NT2/D1 (cell line): ENCODE measurements around the gene OXNAD1.

Experiments used
- DNase-seq: peaks from one replicate; pipeline ENCODE4 v3.0.0-alpha.2; 2011; ENCODE audit warnings: low read depth, low spot score
- H3K27me3 ChIP-seq: 2 replicates; pipeline ENCODE4 v1.6.0; 2011; ENCODE audit warnings: mild to moderate bottlenecking; ENCODE audit not compliant: insufficient read length, insufficient read depth
- H3K36me3 ChIP-seq: 2 replicates; pipeline ENCODE4 v1.6.1; 2011; ENCODE audit warnings: mild to moderate bottlenecking, low read length, mixed read lengths; ENCODE audit not compliant: insufficient read depth, insufficient read length
- H3K4me1 ChIP-seq: 2 replicates; pipeline ENCODE4 v1.5.1; 2011; ENCODE audit not compliant: insufficient read depth, insufficient read length
- H3K4me3 ChIP-seq: 2 replicates; pipeline ENCODE4 v1.5.1; 2011; ENCODE audit warnings: low read depth; ENCODE audit not compliant: insufficient read length
- H3K9ac ChIP-seq: 2 replicates; pipeline ENCODE4 v1.6.0; 2011; ENCODE audit warnings: low read depth; ENCODE audit not compliant: insufficient read length
- H3K9me3 ChIP-seq: 2 replicates; pipeline ENCODE4 v1.5.1; 2011; ENCODE audit warnings: mild to moderate bottlenecking, low read length; ENCODE audit not compliant: insufficient read depth
- SUZ12 ChIP-seq: IDR thresholded peaks from 2 replicates; pipeline ENCODE4 v1.6.1; 2011; ENCODE audit not compliant: insufficient read length, insufficient read depth; ENCODE audit errors: extremely low read depth
- YY1 ChIP-seq: IDR thresholded peaks from 2 replicates; pipeline ENCODE4 v1.6.1; 2011; ENCODE audit not compliant: insufficient read length, insufficient read depth
- ZNF274 ChIP-seq: IDR thresholded peaks from 2 replicates; pipeline ENCODE4 v1.6.1; 2011; ENCODE audit warnings: mild to moderate bottlenecking, low read depth, low read length

OXNAD1 gene

DNA sequence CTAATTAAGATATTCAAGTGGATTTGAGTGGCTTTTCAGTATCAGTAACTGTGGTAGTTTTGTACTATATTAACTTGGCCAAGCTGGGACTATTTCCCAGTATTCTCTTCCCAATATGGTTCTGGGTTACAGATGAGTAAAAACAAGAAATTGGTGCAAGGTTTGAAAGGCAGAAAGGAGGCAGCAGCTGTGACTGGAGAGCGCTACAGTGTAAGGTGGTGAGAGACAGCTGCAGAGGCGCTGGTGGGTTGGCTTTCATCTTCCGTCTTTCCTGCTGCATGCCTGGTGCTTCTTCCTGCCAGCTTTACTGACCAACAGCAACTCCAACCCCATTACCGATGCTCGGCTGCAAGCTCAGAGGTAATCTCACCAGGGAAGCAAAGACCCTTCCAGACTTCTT is 10.1 kb upstream of the OXNAD1 start:
- no peak for DNase-seq
- H3K4me1 ChIP-seq = no peaks in the 10 kb centered on the region
- H3K4me3 ChIP-seq = no peak overlapping the region
- H3K36me3 ChIP-seq = peaks cover 18% of the 10 kb centered on the region
- no peaks in the 10 kb centered on the region for H3K9me3 ChIP-seq
- H3K9ac ChIP-seq = no peak overlapping the region
- no peaks in the 10 kb centered on the region for H3K27me3 ChIP-seq
- TF ChIP-seq YY1 = no peak
- TF ChIP-seq ZNF274 = no peak
- TF ChIP-seq SUZ12 = no peak

DNA sequence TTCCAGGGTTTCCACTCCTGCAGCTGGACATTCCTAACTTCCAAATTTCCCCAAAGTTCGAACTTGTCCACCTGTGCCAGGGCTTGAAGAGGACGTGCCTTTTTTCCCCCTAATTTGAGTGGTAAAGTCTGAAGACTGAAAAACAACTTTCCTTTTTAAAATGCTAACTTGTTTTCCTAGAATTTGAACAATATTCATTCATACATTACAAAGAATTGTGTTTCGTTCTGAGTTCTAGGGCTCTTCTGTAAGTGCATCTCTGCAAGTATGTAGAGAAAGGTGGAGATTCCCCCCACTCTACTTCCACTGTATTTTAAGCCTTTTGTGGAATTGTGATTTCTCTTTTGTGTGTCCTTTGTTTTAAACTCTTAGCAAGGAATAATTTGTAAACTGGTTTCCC is 9.7 kb upstream of the OXNAD1 start:
- Histone ChIP-seq H3K9me3 (no peaks in the 10 kb centered on the region), H3K9ac (no peak overlapping the region), H3K36me3 (peaks cover 22% of the 10 kb centered on the region), H3K4me1 (no peaks in the 10 kb centered on the region), H3K4me3 (no peak overlapping the region), H3K27me3 (no peaks in the 10 kb centered on the region)
- TF ChIP-seq YY1 = no peak
- TF ChIP-seq SUZ12 = no peak
- no peak for TF ChIP-seq ZNF274
- DNase-seq = no peak

DNA sequence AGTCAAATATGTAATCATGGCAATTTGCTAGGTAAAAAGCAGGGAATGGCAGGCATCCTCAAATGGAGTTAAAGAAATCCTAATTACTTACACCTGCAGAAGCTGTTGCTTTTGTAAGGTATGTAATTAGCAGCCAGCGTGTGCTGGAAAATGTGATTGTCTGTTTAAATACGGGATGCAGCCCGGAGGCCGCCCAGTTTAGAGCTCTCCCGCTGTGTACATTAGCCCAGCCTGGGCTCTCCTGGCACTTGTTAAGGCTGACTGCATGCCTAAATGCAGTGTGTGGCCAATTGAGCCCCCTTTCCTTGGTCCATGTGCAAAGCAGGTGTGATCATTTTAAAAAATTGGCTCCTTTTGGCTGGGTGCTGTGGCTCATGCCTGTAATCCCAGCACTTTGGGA is 9.3 kb upstream of the OXNAD1 start:
- DNase-seq = no peak
- Histone ChIP-seq H3K4me3 (no peak overlapping the region), H3K27me3 (no peaks in the 10 kb centered on the region), H3K4me1 (no peaks in the 10 kb centered on the region), H3K9ac (no peak overlapping the region), H3K9me3 (no peaks in the 10 kb centered on the region), H3K36me3 (peaks cover 26% of the 10 kb centered on the region)
- TF ChIP-seq SUZ12 (no peak), ZNF274 (no peak), YY1 (no peak)

DNA sequence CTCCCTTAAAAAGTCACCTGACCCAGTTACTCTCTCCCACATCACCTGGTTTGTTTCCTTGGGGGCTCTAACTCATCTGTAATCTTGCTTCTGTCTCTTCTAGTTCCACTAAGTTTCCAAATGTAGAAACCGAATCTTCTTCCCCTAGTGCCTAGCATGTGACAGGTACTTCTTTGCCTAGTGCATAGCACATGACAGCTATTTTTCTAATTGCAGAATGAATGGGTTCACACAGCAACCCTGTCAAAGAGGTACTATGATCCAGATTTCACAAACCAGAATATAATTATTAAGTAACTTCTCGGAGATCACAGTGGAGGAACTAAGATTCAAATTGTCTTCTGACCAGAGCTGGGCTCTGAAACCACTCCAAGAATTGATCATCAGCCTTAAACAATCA is 7.7 kb upstream of the OXNAD1 start:
- peaks cover 41% of the 10 kb centered on the region for H3K36me3 ChIP-seq
- TF ChIP-seq ZNF274 = no peak
- no peak for TF ChIP-seq YY1
- no peak for TF ChIP-seq SUZ12

DNA sequence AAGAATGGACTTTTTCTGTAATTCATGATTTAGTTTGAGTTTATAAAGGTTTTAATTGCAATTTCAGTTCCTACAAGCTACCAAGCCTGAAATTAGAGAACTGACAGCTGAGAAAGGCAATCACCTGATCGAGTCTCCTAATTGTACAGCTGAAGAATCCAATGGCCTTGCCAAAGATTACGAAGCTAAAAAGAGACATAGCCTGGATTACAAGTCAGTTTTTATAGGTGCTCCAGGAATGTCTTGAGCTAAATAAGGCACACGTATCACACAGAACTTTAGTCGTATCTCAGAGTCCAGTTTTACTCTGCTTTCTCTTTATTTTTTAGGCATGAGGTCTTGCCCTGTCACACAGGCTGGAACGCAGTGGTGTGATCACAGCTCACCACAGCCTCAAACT is 6.8 kb upstream of the OXNAD1 start:
- DNase-seq = no peak
- peaks cover 49% of the 10 kb centered on the region for H3K36me3 ChIP-seq
- TF ChIP-seq SUZ12 (no peak), YY1 (no peak), ZNF274 (no peak)
- H3K4me1 ChIP-seq = no peaks in the 10 kb centered on the region
- H3K27me3 ChIP-seq = no peaks in the 10 kb centered on the region
- H3K9me3 ChIP-seq = no peaks in the 10 kb centered on the region
- H3K4me3 ChIP-seq = no peak overlapping the region
- no peak overlapping the region for H3K9ac ChIP-seq

More for the DNA sequence above, 7.7 kb upstream of the OXNAD1 start:
- no peaks in the 10 kb centered on the region for H3K9me3 ChIP-seq
- no peaks in the 10 kb centered on the region for H3K4me1 ChIP-seq
- no peak overlapping the region for H3K4me3 ChIP-seq
- H3K9ac ChIP-seq = no peak overlapping the region
- H3K27me3 ChIP-seq = no peaks in the 10 kb centered on the region
- no peak for DNase-seq

DNA sequence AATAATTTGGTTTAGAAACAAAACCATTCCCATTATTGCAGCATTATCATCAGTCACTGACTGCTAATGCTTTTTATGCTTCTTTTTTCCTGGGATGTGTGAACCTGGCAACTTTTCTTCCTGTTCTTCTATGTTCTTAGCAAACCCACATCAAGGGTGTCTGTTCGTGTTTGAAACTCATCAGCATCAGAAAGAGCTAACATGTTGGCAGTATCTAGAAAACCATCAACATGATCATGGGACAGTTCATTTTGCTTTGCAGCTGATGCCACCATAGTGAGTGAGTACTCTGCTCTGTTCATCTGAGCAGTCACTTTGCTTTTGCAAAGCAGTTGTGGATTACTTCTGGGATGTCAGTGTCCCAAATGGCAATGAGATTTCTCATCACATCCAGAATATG is 6.1 kb upstream of the OXNAD1 start:
- Histone ChIP-seq H3K9ac (no peak overlapping the region), H3K4me3 (no peak overlapping the region), H3K4me1 (no peaks in the 10 kb centered on the region), H3K9me3 (no peaks in the 10 kb centered on the region), H3K36me3 (peaks cover 51% of the 10 kb centered on the region), H3K27me3 (no peaks in the 10 kb centered on the region)
- DNase-seq = no peak
- TF ChIP-seq YY1 = no peak
- no peak for TF ChIP-seq SUZ12

DNA sequence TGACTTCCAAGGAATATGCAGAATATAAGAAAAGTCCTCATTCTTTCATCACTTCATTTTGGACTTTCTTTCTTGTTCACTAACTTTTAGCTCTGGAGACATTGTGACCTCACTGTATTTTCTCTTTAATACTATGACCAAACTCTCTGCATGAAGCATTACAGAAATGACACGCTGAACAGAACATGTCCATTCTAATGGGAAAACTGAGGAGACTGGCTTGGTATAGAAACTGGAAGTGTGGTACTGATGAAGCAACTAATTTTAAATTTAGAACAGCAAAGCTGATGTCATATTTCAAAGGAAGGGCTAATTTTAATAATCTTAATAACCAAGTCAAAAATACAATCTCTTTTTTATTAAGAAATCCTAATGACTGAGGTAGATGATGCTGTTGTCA is 5.0 kb upstream of the OXNAD1 start:
- Histone ChIP-seq H3K9me3 (no peaks in the 10 kb centered on the region), H3K36me3 (peaks cover 51% of the 10 kb centered on the region), H3K4me1 (no peaks in the 10 kb centered on the region), H3K4me3 (no peak overlapping the region), H3K9ac (no peak overlapping the region), H3K27me3 (no peaks in the 10 kb centered on the region)
- DNase-seq = no peak
- TF ChIP-seq YY1 = no peak
- no peak for TF ChIP-seq ZNF274
- TF ChIP-seq SUZ12 = no peak

DNA sequence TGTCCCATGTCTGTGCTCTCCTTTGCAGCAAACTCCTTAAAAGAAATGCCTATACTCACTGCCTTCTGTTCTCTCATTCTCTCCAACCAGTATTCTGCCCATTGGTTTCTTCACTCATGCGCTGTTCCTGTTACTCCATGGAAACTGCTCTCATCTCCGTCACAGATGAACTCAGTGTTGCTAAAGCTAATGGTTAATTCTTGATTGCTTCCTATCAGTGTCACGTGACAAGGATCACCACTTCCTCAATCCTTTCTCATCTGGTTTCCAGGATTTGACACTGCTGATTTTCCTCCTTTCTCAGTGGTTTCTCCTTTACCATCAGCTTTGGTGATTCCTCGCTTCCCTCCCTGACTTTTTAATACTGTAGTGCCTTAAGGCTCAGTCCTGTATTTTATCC is 2.8 kb upstream of the OXNAD1 start:
- H3K9me3 ChIP-seq = no peaks in the 10 kb centered on the region
- DNase-seq = no peak

More for the DNA sequence above, 2.8 kb upstream of the OXNAD1 start:
- Histone ChIP-seq H3K27me3 (no peaks in the 10 kb centered on the region), H3K4me3 (no peak overlapping the region), H3K4me1 (no peaks in the 10 kb centered on the region), H3K9ac (no peak overlapping the region), H3K36me3 (peaks cover 50% of the 10 kb centered on the region)
- TF ChIP-seq ZNF274 (no peak), SUZ12 (no peak), YY1 (no peak)
